GM12801 (cell line): ENCODE results near the gene EPB41L4A.

Experiments used
- CTCF ChIP-seq: IDR thresholded peaks from one replicate; pipeline ENCODE4 v1.5.1; 2011; ENCODE audit warnings: control low read depth; ENCODE audit not compliant: insufficient read length; ENCODE audit errors: extremely low read depth

EPB41L4A gene

GRCh38 chr5:112258571-112258970, 160.5 kb downstream of the EPB41L4A start:
- TF ChIP-seq CTCF, result no peak

- TF ChIP-seq CTCF, result no peak
These were observed 161.1 kb downstream of the EPB41L4A start for GRCh38 chr5:112257976-112258375.

- TF ChIP-seq CTCF, result no peak
These were observed 162.1 kb downstream of the EPB41L4A start for GRCh38 chr5:112257005-112257404.

- TF ChIP-seq CTCF, result no peak
These were observed 164.8 kb downstream of the EPB41L4A start for GRCh38 chr5:112254303-112254702.

GRCh38 chr5:112253478-112254250, 165.4 kb downstream of the EPB41L4A start:
- TF ChIP-seq CTCF, result no peak

GRCh38 chr5:112250551-112250950, 168.5 kb downstream of the EPB41L4A start:
- TF ChIP-seq CTCF, result no peak

GRCh38 chr5:112248623-112249022, 170.5 kb downstream of the EPB41L4A start:
- TF ChIP-seq CTCF, result no peak
